Tibial nerve (tissue), 3 donors: Measurements from ENCODE around the gene TRAPPC6A.

Source experiments
- POLR2A ChIP-seq, 2 donors: fragments of 450-650 bp; IDR thresholded peaks; one replicate each; pipeline ENCODE4 v1.6.1; 2017; ENCODE audit warnings: antibody characterized with exemption in 2 of 2, mild to moderate bottlenecking in 2 of 2, moderate library complexity in 2 of 2
- TF ChIP-seq, protein P1 (sequence below), 5 experiments: fragments of 200-600 bp in 3 of 5; fragments of 450-650 bp in 2 of 5; sonication (generic) in 3 of 5; IDR thresholded peaks; one replicate each; pipeline ENCODE4 v1.5.1; 2016 to 2019; ENCODE audit warnings: antibody characterized with exemption in 5 of 5, mild to moderate bottlenecking in 3 of 5, moderate library complexity in 2 of 5

- TF ChIP-seq POLR2A (IDR thresholded peaks at IDR 0.05): no peak
- TF ChIP-seq, protein P1, sequence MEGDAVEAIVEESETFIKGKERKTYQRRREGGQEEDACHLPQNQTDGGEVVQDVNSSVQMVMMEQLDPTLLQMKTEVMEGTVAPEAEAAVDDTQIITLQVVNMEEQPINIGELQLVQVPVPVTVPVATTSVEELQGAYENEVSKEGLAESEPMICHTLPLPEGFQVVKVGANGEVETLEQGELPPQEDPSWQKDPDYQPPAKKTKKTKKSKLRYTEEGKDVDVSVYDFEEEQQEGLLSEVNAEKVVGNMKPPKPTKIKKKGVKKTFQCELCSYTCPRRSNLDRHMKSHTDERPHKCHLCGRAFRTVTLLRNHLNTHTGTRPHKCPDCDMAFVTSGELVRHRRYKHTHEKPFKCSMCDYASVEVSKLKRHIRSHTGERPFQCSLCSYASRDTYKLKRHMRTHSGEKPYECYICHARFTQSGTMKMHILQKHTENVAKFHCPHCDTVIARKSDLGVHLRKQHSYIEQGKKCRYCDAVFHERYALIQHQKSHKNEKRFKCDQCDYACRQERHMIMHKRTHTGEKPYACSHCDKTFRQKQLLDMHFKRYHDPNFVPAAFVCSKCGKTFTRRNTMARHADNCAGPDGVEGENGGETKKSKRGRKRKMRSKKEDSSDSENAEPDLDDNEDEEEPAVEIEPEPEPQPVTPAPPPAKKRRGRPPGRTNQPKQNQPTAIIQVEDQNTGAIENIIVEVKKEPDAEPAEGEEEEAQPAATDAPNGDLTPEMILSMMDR (IDR thresholded peaks at IDR 0.05): no peak
Observed at GRCh38 chr19:45136507-45137178, 41.4 kb downstream of the TRAPPC6A start.
